Gastrocnemius medialis (tissue), 4 donors: Measurements from ENCODE around the gene SRBD1. TPM values are rescaled to one million over a fixed set of nuclear protein-coding genes. Genes with fewer than 3 reads are reported as not detected.
A peak's percentile ranks its signal among the peaks of the same experiment; 100 is the strongest.

Experiments
- ATAC-seq, 2 donors: fragments of 150-250 bp; one replicate each; pipeline ENCODE4 v1.9.1; 2016
- DNase-seq, 2 donors: peaks; one replicate each; pipeline ENCODE4 v3.0.0-alpha.2; 2019
- H3K27ac ChIP-seq, 4 donors: fragments of 200-600 bp; sonication (generic); 1 replicate in 1 of 4; 2 replicates in 3 of 4; pipeline ENCODE4 v1.5.1; 2016 to 2018; ENCODE audit warnings: mild to moderate bottlenecking in 2 of 4, moderate library complexity in 1 of 4
- H3K27me3 ChIP-seq, 3 donors: fragments of 200-600 bp; sonication (generic) in 2 of 3; 1 replicate in 1 of 3; 2 replicates in 2 of 3; pipeline versions ENCODE4 v1.5.1 to v1.6.0; 2016 to 2019; ENCODE audit warnings: mild to moderate bottlenecking in 1 of 3, moderate library complexity in 1 of 3
- H3K36me3 ChIP-seq, 2 donors: fragments of 200-600 bp; sonication (generic) in 1 of 2; one replicate each; pipeline ENCODE4 v1.5.1; 2017 to 2018
- H3K4me1 ChIP-seq, 2 donors: fragments of 200-600 bp; sonication (generic) in 1 of 2; one replicate each; pipeline ENCODE4 v1.5.1; 2016 to 2017; ENCODE audit warnings: mild to moderate bottlenecking in 2 of 2
- H3K4me3 ChIP-seq, 4 donors: fragments of 200-600 bp; sonication (generic) in 3 of 4; 1 replicate in 1 of 4; 2 replicates in 3 of 4; pipeline ENCODE4 v1.5.1; 2016 to 2019; ENCODE audit warnings: mild to moderate bottlenecking in 2 of 4
- H3K9me3 ChIP-seq, 3 donors: fragments of 200-600 bp; sonication (generic) in 2 of 3; 1 replicate in 1 of 3; 2 replicates in 2 of 3; pipeline ENCODE4 v1.5.1; 2016 to 2019
- CTCF ChIP-seq, 5 experiments: fragments of 450-650 bp in 3 of 5; fragments of 200-600 bp in 2 of 5; sonication (generic) in 2 of 5; IDR thresholded peaks in 4 of 5; conservative IDR thresholded peaks in 1 of 5; 1 replicate in 4 of 5; 2 replicates in 1 of 5; pipeline ENCODE4 v1.5.1; 2016 to 2019; ENCODE audit warnings: antibody characterized with exemption in 5 of 5, mild to moderate bottlenecking in 3 of 5, moderate library complexity in 3 of 5
- POLR2A ChIP-seq, 2 donors: fragments of 450-650 bp; IDR thresholded peaks; one replicate each; pipeline ENCODE4 v1.6.1; 2017; ENCODE audit warnings: antibody characterized with exemption in 2 of 2, mild to moderate bottlenecking in 2 of 2, moderate library complexity in 2 of 2
- in situ Hi-C, 4 donors: fragments of 200-750 bp; cut with MboI; loops; one replicate each; pipeline versions ENCODE4 v1.15.0 to v1.8.0; 2017; ENCODE audit warnings: low sequenced_read_pairs in 4 of 4
- intact Hi-C: fragments of 100-400 bp; cut with DNase I; formaldehyde crosslinking; loops from one replicate; pipeline ENCODE4 v1.15.1; 2023; ENCODE audit warnings: low total_unique reads
- total RNA-seq, 4 donors: library from RNA; depleted of rRNA; stranded (reverse); fragments of >200 nt; gene quantifications; one replicate each; pipeline versions ENCODE4 v1.1.0 to v1.2.3, GENCODE V29; 2016

The SRBD1 gene
- total RNA-seq, 4 donors from 2014 or later, result 3.0 to 10.1 (median 4.5) TPM

- intact Hi-C loops (loop anchor here (1.0 to 5.0 kb wide), 6 partner anchors 31 to 647 kb away; partner anchors contain the start of genes EPAS1 and SRBD1), in situ Hi-C loops (loop anchor here (5.0 kb wide), 2 partner anchors 127 to 287 kb away; no protein-coding TSS in a partner anchor)
- DNase-seq (peak; percentile 71 to 82), ATAC-seq (peak; percentile 74 to 76)
- no peaks in the 10 kb centered on the region for H3K27me3 ChIP-seq
- peak overlapping the region; percentile 74 to 93 (median 84) for H3K4me3 ChIP-seq
- no peak for TF ChIP-seq CTCF (IDR thresholded peaks at IDR 0.05 in 4 of 5, conservative IDR thresholded peaks at IDR 0.05 in 1 of 5)
- peak; percentile 44 to 50 for TF ChIP-seq POLR2A (IDR thresholded peaks at IDR 0.05)
- H3K27ac ChIP-seq, result peak overlapping the region; percentile 93 to 100 (median 94)
- no peaks in the 10 kb centered on the region for H3K9me3 ChIP-seq
- H3K36me3 ChIP-seq, result no peaks in the 10 kb centered on the region
- peaks cover 24 to 33% of the 10 kb centered on the region in 2 donors for H3K4me1 ChIP-seq
Measured at GRCh38 chr2:45649858-45650811, 39.1 kb upstream of the SRBD1 start.

- peaks cover 24 to 33% of the 10 kb centered on the region in 2 donors for H3K4me1 ChIP-seq
- H3K4me3 ChIP-seq, result peak overlapping the region; percentile 74 to 93 (median 84)
- intact Hi-C loops (no loop called here), in situ Hi-C loops (loop anchor here (5.0 kb wide), 2 partner anchors 128 to 288 kb away; no protein-coding TSS in a partner anchor)
- H3K27me3 ChIP-seq, result no peaks in the 10 kb centered on the region
- H3K36me3 ChIP-seq, result no peaks in the 10 kb centered on the region
- no peaks in the 10 kb centered on the region for H3K9me3 ChIP-seq
- ATAC-seq (no peak), DNase-seq (no peak)
- TF ChIP-seq CTCF (IDR thresholded peaks at IDR 0.05 in 4 of 5, conservative IDR thresholded peaks at IDR 0.05 in 1 of 5), result no peak
- TF ChIP-seq POLR2A (IDR thresholded peaks at IDR 0.05), result no peak
- H3K27ac ChIP-seq, result peak overlapping the region; percentile 93 to 100 (median 94)
Measured at GRCh38 chr2:45649462-45649857, 38.4 kb upstream of the SRBD1 start.

GRCh38 chr2:45648636-45649035 is 37.6 kb upstream of the SRBD1 start:
- Histone ChIP-seq H3K4me3 (no peak overlapping the region), H3K4me1 (peaks cover 21 to 25% of the 10 kb centered on the region in 2 donors), H3K36me3 (no peaks in the 10 kb centered on the region), H3K27ac (peak overlapping the region in 3 of 4 donors; percentile 93 to 100 (median 94)), H3K27me3 (no peaks in the 10 kb centered on the region), H3K9me3 (no peaks in the 10 kb centered on the region)
- ATAC-seq, result no peak
- TF ChIP-seq CTCF (IDR thresholded peaks at IDR 0.05 in 4 of 5, conservative IDR thresholded peaks at IDR 0.05 in 1 of 5) (no peak), POLR2A (IDR thresholded peaks at IDR 0.05) (no peak)
- intact Hi-C loops, result no loop called here
- DNase-seq, result no peak
- in situ Hi-C loops, result loop anchor here (5.0 kb wide), 2 partner anchors 129 to 289 kb away; no protein-coding TSS in a partner anchor

GRCh38 chr2:45647986-45648520 is 37.0 kb upstream of the SRBD1 start:
- no peak for TF ChIP-seq CTCF (IDR thresholded peaks at IDR 0.05 in 4 of 5, conservative IDR thresholded peaks at IDR 0.05 in 1 of 5)
- no peak for TF ChIP-seq POLR2A (IDR thresholded peaks at IDR 0.05)
- Histone ChIP-seq H3K27me3 (peaks cover 0 to 3% (median 0%) of the 10 kb centered on the region in 3 donors), H3K36me3 (no peaks in the 10 kb centered on the region), H3K9me3 (no peaks in the 10 kb centered on the region), H3K27ac (no peak overlapping the region), H3K4me1 (peaks cover 18 to 20% of the 10 kb centered on the region in 2 donors), H3K4me3 (no peak overlapping the region)
- intact Hi-C loops (no loop called here), in situ Hi-C loops (loop anchor here (5.0 kb wide), 2 partner anchors 129 to 289 kb away; no protein-coding TSS in a partner anchor)
- DNase-seq (no peak), ATAC-seq (no peak)
